Measurements from ENCODE around the gene ZNF598. TPM values are rescaled to one million over a fixed set of nuclear protein-coding genes. Genes with fewer than 3 reads are reported as not detected.

ZNF598 gene
- total and polyA plus RNA-seq, 2 of the 13 experiments (the other 11 are each of a cell fraction or from before 2014, with no cell fraction given), result 13.5 to 14.2 TPM

DNA sequence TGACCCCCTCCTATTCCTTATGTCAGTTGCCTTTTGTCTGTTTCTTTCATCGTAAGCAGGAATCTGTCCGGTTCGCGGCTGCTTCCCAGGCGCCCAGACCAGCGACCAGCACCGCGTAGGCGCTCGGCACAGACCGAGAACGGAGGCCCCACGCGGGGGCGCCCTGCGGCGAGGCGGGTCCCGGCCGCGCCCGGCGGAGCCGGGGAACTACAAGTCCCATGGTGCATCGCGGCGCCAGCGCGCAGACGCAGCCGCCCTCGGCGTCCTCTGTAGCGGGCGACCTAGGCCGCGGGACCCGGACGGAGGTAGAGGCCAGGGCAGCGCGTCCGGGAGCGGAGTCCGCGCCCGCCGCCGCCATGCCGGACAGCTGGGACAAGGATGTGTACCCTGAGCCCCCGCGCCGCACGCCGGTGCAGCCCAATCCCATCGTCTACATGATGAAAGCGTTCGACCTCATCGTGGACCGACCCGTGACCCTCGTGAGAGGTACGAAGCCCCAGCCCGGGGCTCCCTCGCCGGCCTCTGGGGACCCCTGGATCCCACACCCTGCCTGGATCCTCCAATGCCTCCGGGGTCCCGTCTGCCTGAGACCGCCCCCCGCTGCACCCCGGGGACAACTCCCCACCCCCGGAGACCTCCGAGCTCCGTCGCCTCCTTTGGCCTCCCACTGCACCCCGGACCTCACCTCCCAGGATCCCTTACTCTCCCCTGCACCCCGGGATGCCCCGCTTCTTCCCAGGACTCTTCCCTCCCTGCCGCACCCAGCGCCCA lies 50.2 kb downstream of the ZNF598 start, which contains the start of gene NDUFB10 (continued):
- no peak for TF ChIP-seq ZFP90 (CRISPR knock-in tag; IDR thresholded peaks at IDR 0.05; ENCODE audit: borderline replicate concordance)
- no peak for TF ChIP-seq RFX3 (CRISPR knock-in tag; IDR thresholded peaks at IDR 0.05)
- no peak for TF ChIP-seq ZNF761 (CRISPR knock-in tag; conservative IDR thresholded peaks at IDR 0.05)
- no peak for TF ChIP-seq MED13 (CRISPR knock-in tag; IDR thresholded peaks at IDR 0.05)
- TF ChIP-seq, protein P1, sequence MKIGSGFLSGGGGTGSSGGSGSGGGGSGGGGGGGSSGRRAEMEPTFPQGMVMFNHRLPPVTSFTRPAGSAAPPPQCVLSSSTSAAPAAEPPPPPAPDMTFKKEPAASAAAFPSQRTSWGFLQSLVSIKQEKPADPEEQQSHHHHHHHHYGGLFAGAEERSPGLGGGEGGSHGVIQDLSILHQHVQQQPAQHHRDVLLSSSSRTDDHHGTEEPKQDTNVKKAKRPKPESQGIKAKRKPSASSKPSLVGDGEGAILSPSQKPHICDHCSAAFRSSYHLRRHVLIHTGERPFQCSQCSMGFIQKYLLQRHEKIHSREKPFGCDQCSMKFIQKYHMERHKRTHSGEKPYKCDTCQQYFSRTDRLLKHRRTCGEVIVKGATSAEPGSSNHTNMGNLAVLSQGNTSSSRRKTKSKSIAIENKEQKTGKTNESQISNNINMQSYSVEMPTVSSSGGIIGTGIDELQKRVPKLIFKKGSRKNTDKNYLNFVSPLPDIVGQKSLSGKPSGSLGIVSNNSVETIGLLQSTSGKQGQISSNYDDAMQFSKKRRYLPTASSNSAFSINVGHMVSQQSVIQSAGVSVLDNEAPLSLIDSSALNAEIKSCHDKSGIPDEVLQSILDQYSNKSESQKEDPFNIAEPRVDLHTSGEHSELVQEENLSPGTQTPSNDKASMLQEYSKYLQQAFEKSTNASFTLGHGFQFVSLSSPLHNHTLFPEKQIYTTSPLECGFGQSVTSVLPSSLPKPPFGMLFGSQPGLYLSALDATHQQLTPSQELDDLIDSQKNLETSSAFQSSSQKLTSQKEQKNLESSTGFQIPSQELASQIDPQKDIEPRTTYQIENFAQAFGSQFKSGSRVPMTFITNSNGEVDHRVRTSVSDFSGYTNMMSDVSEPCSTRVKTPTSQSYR (CRISPR knock-in tag; IDR thresholded peaks at IDR 0.05; ENCODE audit: borderline replicate concordance), result no peak
- TF ChIP-seq ZSCAN22 (CRISPR knock-in tag; IDR thresholded peaks at IDR 0.05), result no peak
- TF ChIP-seq MATR3 (CRISPR knock-in tag; IDR thresholded peaks at IDR 0.05), result no peak
- TF ChIP-seq TCF7 (IDR thresholded peaks at IDR 0.05; ENCODE audit: low read depth), result no peak
- TF ChIP-seq, protein P2, sequence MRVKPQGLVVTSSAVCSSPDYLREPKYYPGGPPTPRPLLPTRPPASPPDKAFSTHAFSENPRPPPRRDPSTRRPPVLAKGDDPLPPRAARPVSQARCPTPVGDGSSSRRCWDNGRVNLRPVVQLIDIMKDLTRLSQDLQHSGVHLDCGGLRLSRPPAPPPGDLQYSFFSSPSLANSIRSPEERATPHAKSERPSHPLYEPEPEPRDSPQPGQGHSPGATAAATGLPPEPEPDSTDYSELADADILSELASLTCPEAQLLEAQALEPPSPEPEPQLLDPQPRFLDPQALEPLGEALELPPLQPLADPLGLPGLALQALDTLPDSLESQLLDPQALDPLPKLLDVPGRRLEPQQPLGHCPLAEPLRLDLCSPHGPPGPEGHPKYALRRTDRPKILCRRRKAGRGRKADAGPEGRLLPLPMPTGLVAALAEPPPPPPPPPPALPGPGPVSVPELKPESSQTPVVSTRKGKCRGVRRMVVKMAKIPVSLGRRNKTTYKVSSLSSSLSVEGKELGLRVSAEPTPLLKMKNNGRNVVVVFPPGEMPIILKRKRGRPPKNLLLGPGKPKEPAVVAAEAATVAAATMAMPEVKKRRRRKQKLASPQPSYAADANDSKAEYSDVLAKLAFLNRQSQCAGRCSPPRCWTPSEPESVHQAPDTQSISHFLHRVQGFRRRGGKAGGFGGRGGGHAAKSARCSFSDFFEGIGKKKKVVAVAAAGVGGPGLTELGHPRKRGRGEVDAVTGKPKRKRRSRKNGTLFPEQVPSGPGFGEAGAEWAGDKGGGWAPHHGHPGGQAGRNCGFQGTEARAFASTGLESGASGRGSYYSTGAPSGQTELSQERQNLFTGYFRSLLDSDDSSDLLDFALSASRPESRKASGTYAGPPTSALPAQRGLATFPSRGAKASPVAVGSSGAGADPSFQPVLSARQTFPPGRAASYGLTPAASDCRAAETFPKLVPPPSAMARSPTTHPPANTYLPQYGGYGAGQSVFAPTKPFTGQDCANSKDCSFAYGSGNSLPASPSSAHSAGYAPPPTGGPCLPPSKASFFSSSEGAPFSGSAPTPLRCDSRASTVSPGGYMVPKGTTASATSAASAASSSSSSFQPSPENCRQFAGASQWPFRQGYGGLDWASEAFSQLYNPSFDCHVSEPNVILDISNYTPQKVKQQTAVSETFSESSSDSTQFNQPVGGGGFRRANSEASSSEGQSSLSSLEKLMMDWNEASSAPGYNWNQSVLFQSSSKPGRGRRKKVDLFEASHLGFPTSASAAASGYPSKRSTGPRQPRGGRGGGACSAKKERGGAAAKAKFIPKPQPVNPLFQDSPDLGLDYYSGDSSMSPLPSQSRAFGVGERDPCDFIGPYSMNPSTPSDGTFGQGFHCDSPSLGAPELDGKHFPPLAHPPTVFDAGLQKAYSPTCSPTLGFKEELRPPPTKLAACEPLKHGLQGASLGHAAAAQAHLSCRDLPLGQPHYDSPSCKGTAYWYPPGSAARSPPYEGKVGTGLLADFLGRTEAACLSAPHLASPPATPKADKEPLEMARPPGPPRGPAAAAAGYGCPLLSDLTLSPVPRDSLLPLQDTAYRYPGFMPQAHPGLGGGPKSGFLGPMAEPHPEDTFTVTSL (CRISPR knock-in tag; IDR thresholded peaks at IDR 0.05; ENCODE audit: borderline replicate concordance), result no peak
- TF ChIP-seq, protein P3, sequence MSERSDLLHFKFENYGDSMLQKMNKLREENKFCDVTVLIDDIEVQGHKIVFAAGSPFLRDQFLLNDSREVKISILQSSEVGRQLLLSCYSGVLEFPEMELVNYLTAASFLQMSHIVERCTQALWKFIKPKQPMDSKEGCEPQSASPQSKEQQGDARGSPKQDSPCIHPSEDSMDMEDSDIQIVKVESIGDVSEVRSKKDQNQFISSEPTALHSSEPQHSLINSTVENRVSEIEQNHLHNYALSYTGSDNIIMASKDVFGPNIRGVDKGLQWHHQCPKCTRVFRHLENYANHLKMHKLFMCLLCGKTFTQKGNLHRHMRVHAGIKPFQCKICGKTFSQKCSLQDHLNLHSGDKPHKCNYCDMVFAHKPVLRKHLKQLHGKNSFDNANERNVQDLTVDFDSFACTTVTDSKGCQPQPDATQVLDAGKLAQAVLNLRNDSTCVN (CRISPR knock-in tag; IDR thresholded peaks at IDR 0.05; ENCODE audit: borderline replicate concordance), result no peak
- TF ChIP-seq PCBP1 (IDR thresholded peaks at IDR 0.05; ENCODE audit: borderline replicate concordance, low read depth, low read length), result no peak
- no peak; the same call in 1 of the 2 replicates for TF ChIP-seq BORCS8-MEF2B (CRISPR knock-in tag; IDR thresholded peaks at IDR 0.05)
- no peak for TF ChIP-seq ZNF720 (CRISPR knock-in tag; IDR thresholded peaks at IDR 0.05)
- TF ChIP-seq, protein P4, sequence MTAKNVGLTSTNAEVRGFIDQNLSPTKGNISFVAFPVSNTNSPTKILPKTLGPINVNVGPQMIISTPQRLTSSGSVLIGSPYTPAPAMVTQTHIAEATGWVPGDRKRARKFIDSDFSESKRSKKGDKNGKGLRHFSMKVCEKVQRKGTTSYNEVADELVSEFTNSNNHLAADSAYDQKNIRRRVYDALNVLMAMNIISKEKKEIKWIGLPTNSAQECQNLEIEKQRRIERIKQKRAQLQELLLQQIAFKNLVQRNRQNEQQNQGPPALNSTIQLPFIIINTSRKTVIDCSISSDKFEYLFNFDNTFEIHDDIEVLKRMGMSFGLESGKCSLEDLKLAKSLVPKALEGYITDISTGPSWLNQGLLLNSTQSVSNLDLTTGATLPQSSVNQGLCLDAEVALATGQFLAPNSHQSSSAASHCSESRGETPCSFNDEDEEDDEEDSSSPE (CRISPR knock-in tag; IDR thresholded peaks at IDR 0.05), result peak; percentile 76

Measured in HepG2 (cell line).